GM21737 (cell line): ENCODE results near the gene MIGA1.
A peak's percentile ranks its signal among the peaks of the same experiment; 100 is the strongest.
"Not testable (repeated sequence)": the region's sequence is repeated elsewhere in the genome, so short reads cannot be mapped to it uniquely, and the experiment has no call there.

ENCODE experiments used
- ATAC-seq: cut with Tn5 transposase; IDR thresholded peaks from one replicate; pipeline ENCODE4 v1.9.1; 2021; ENCODE audit warnings: mild to moderate bottlenecking, moderate library complexity; ENCODE audit not compliant: unreplicated experiment

The MIGA1 gene

DNA sequence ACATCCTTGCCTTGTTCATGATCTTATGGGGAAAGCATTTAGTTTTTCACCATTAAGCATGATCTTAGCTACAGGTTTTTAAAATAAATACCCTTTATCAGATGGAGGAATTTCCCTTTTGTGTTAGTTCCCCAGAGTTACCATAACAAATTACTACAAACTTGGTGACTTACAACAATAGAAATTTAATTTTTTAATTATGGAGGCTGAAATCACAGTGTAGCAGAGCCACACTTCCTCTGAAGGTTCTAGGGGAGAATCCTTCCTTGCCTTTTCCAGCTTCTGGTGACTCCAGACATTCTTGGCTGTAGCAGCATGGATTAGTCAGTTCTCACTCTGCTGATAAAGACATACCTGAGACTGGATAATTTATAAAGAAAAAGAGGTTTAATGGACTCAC is 18.5 kb downstream of the MIGA1 start:
- ATAC-seq, result no peak

GRCh38 chr1:77802026-77802425 is 22.6 kb downstream of the MIGA1 start:
- ATAC-seq, result no peak

GRCh38 chr1:77803371-77803770 is 23.9 kb downstream of the MIGA1 start:
- no peak for ATAC-seq

GRCh38 chr1:77809787-77810462 is 30.5 kb downstream of the MIGA1 start:
- not testable (repeated sequence) for ATAC-seq

- peak; percentile 64 for ATAC-seq
Observed at GRCh38 chr1:77811589-77811988, 32.1 kb downstream of the MIGA1 start.

DNA sequence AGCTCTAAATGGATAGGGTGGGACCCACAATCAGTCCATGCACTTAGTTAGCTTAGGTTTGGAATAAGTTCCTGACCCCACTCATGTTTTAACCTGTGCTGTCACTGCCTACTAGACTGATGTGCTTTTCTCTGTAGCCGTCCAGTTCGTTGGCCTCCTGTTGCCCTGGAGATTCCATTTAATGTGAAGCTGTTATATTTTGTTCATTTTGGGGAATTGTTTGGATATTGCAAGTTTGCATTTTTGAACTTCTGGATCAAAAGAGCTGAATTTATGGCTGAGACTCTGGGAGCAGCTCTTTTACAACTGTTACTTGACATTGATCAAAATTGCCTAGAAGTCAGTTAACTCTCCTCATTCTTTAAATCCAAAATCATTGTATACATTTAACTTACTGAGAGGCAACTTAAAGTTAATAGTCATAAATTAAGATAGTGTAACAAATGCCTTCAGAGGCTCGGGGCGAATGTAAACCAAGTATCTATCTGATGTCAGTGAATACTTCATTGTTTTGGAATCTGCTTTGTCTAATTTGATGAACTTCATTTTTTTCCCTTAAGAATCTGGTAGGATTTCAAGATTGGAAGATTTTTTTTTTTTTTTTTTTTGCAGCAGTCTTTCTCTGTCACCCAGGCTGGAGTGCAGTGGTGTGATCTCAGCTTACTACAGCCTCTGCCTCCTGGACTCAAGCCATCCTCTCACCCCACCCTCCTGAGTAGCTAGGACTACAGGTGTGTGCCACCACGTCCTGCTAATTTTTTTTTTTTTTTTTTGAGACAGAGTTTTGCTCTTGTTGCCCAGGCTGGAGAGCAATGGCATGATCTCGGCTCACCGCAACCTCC is 38.1 kb downstream of the MIGA1 start:
- ATAC-seq, result no peak

GRCh38 chr1:77820121-77820520 is 40.7 kb downstream of the MIGA1 start:
- ATAC-seq, result no peak

DNA sequence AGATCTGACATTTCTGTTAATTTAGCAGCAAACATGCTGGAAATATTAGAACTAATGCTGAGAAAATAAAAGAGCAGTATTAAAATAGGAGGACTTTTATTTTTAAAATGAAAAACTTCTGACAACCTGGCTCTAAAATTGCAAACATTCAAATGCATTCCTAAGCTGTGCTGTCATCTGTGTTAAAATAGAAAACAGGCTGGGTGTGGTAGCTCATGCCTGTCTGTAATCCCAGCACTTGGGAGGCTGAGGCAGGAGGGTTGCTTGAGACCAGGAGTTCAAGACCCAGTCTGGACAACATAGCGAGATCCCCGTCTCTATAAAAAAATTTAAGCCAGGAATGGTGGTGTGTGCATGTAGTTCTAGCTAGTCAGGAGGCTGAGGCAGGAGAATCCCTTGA is 44.6 kb downstream of the MIGA1 start:
- ATAC-seq, result no peak

DNA sequence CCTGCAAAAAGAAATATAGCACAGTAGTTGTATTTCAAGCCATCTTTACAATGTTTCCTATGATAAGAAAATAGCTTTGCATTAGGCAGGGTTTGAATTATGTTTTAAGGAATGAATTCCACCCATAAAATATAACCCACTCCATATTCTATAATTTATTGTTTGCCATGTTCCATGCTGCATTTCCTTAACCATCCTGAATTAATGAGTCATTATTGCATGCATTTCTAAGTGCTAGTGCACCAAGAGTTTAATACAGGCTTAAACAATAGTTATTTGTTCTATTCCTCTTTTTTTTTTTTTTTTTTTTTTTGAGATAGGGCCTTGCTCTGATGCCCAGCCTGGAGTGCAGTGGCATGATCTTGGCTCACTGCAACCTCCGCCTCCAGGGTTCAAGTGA is 45.2 kb downstream of the MIGA1 start:
- ATAC-seq, result no peak

GRCh38 chr1:77825131-77825709 is 45.8 kb downstream of the MIGA1 start:
- ATAC-seq, result no peak

DNA sequence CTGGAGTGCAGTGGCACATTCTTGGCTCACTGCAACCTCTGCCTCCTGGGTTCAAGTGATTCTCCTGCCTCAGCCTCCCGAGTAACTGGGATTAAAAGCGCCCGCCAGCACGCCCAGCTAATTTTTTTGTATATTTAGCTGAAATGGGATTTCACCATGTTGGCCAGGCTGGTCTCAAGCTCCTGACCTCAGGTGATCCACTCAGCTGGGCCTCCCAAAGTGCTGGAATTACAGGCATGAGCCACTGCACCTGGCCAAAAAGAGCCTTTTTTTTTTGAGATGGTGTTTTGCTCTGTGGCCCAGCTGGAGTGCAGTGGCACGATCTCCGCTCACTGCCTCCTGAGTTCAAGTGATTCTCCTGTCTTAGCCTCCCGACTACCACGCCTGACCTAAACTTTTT is 47.4 kb downstream of the MIGA1 start:
- not testable (repeated sequence) for ATAC-seq

- no peak for ATAC-seq
Observed at GRCh38 chr1:77828098-77828497, 48.6 kb downstream of the MIGA1 start.

- no peak for ATAC-seq
Observed at GRCh38 chr1:77829851-77830250, 50.4 kb downstream of the MIGA1 start.

DNA sequence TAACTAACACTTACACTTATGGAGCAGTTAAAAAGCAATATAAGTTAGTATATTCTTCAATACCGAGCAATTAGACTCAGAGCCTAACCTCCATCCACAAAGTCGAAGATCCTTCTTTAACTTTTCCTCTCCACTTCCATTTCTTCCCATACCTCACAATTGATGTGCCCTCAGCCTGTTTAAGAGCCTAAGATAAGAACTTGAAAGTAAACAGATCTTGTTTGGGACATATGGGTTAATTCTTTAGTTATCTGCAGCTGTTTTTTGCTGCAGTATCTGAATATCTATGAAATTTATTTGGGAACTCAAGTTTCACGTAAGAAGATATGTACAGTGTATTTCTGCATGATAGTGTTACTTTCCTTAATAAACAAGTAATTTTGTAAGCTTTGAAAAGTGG is 51.5 kb downstream of the MIGA1 start:
- ATAC-seq, result no peak

GRCh38 chr1:77831566-77831965 is 52.1 kb downstream of the MIGA1 start:
- ATAC-seq, result no peak

- no peak for ATAC-seq
Observed at GRCh38 chr1:77831976-77832711, 52.7 kb downstream of the MIGA1 start.

- ATAC-seq, result no peak
Observed at GRCh38 chr1:77832901-77833300, 53.5 kb downstream of the MIGA1 start.

DNA sequence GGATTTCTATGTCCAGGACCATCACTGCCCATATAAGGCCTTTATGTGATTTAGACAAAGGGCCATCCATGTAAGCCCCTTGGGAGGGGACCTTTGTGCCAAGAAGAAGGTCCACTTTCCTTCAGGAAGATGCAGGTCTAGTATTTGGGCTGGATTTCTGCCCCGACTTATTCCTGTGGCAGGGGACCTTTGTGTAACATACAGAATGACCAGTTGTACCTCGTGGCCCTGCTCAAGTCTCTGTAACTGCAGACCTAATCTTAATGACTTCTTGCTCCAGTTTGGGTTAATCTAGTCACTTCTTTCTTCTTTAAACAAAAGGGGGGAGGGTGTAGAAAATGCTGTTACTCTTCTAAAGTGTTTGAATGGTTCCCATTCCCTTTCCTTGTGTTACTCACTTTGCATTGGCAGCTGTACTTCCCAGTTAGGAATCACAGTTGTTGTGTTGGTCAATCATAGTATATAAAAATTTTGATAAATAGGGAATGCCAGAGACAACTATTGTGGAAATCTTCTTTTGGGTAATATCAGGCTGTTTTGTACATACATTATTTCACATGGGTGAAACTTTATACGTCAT is 54.2 kb downstream of the MIGA1 start:
- no peak for ATAC-seq

DNA sequence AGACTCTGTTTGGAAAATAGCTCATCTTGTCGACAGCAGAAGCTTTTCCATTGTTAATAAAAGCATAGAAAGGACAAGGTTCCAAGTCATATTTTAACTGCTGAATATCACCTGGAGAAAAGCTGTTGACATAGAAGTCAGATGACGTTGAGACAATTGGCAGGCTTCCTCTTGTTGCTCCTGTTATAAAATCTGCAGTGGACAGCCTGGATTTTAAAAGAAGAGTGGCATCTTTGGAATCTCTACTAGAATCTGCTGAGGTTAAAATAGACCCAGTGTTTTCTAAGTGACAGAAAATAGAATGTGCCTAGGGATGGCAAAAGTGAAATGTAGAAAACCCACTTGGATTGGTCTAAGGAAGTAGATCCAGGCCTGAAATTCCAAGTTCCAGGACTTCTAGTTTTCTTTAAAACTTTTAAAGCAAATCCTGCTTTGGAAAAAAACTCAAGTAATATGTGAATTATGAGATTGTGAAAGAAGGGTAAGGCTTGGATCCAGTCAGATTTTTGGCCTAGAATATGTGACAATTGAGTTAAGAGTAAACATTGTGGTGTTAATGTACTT is 55.4 kb downstream of the MIGA1 start:
- ATAC-seq, result no peak

DNA sequence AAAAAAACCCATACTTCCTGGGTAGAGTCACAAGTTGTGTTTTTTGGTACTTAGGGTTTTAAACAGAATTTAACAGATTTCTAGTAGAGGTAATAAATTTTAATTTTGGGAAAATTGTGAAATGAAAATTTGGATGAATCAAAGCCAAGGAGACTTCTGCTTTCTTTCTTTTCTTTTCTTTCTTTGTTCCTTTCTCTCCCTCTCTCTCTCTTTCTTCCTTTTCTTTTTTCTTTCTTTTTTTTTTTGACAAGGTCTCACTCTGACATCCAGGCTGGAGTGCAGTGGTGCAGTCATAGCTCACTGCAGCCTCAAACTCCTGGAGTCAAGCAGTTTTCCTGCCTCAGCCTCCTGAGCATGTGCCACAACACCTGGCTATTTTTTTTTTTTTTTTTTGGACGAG is 62.1 kb downstream of the MIGA1 start:
- ATAC-seq, result no peak

DNA sequence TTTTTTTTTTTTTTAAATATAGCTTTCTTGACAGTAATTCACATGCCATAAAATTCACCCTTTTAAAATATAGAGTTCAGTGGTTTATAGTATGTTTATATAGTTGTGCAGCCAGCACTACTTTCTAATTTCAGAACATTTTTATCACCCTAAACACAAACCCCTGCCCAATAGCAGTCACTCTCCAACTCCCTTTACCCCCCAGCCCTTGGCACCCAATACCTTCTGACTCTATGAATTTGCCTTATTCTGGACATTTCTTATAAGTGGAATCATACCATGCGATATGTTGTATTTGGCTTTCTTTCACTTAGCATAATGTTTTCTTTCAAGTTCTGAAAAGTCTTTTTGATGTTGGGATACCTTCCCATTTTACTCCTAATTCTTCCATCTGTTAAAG is 66.5 kb downstream of the MIGA1 start:
- no peak for ATAC-seq
